ENCODE measurements around the gene ADGRV1.
"Not testable (repeated sequence)": the region's sequence is repeated elsewhere in the genome, so short reads cannot be mapped to it uniquely, and the experiment has no call there.

ADGRV1 gene

GRCh38 chr5:90915393-90915792, 356.8 kb downstream of the ADGRV1 start:
- DNase-seq, result no peak

- DNase-seq, result no peak
Observed at GRCh38 chr5:90916947-90917800, 358.6 kb downstream of the ADGRV1 start.

GRCh38 chr5:90917928-90918668, 359.5 kb downstream of the ADGRV1 start:
- DNase-seq, result no peak

- DNase-seq, result no peak
Observed at GRCh38 chr5:90921418-90921973, 362.9 kb downstream of the ADGRV1 start.

GRCh38 chr5:90924222-90924621, 365.6 kb downstream of the ADGRV1 start:
- DNase-seq, result not testable (repeated sequence)

GRCh38 chr5:90929013-90929839, 370.6 kb downstream of the ADGRV1 start:
- not testable (repeated sequence) for DNase-seq

- no peak for DNase-seq
Observed at GRCh38 chr5:90930062-90930461, 371.5 kb downstream of the ADGRV1 start.

GRCh38 chr5:90930756-90931431, 372.3 kb downstream of the ADGRV1 start:
- DNase-seq, result no peak

- DNase-seq, result peak; percentile 42
Observed at GRCh38 chr5:90932052-90932699, 373.6 kb downstream of the ADGRV1 start.

GRCh38 chr5:90933298-90933697, 374.7 kb downstream of the ADGRV1 start:
- DNase-seq, result no peak

GRCh38 chr5:90934091-90934719, 375.6 kb downstream of the ADGRV1 start:
- DNase-seq, result no peak

- no peak for DNase-seq
Observed at GRCh38 chr5:90934738-90935137, 376.1 kb downstream of the ADGRV1 start.

- DNase-seq, result no peak
Observed at GRCh38 chr5:90939211-90939610, 380.6 kb downstream of the ADGRV1 start.

GRCh38 chr5:90940227-90940995, 381.8 kb downstream of the ADGRV1 start:
- DNase-seq, result peak; percentile 43

GRCh38 chr5:90941002-90941720, 382.6 kb downstream of the ADGRV1 start:
- DNase-seq, result no peak

- no peak for DNase-seq
Observed at GRCh38 chr5:90944116-90944515, 385.5 kb downstream of the ADGRV1 start.

GRCh38 chr5:90947667-90948066, 389.1 kb downstream of the ADGRV1 start:
- no peak for DNase-seq

- no peak for DNase-seq
Observed at GRCh38 chr5:90948969-90949368, 390.4 kb downstream of the ADGRV1 start.

- no peak for DNase-seq
Observed at GRCh38 chr5:90949469-90950358, 391.1 kb downstream of the ADGRV1 start.
